ENCODE measurements around the gene SNRPD2. TPM values are rescaled to one million over a fixed set of nuclear protein-coding genes. Genes with fewer than 3 reads are reported as not detected.
"Not testable (repeated sequence)": the region's sequence is repeated elsewhere in the genome, so short reads cannot be mapped to it uniquely, and the experiment has no call there.

SNRPD2 gene
- polyA plus RNA-seq, 3 donors: 296 to 376 (median 352) TPM

- no peak for DNase-seq
These were observed 20.3 kb upstream of the SNRPD2 start for GRCh38 chr19:45711851-45712698.

DNA sequence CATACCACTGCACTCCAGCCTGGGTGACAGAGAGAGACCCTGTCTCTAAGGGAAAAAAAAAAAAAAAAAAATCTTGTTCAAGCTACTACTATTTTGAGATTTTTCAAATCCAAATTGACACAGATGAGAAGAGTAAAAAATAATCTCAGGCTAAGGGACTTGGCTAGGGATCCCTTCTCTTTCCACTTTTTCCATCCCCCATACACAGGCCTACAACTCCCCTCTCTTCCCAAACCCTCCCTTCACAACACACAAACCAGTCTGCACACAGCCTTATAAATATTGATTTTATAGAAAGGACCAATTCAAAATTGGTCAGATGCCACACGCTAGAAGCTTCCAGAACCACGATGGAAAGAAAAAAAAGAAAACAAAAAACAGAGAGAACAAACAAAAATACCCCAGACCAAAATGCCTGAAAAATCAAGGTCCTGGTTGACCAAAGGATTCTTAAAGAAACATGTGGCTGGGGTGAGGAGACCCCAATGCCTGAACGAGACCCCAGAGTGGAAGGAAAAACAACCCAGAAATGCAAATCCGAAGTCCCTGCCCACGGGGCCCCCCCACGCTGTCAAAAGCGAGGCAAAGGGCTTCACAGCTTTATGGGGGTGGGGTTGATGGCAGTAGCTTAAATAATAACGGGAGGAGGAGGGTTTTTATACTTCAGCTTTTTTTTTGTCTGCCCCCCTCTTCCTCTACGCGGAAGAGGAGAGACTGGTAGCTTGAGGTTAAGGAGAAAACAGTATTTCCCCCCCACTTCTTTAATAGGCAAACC, 18.8 kb upstream of the SNRPD2 start:
- DNase-seq: no peak

- DNase-seq: no peak
These were observed 14.1 kb upstream of the SNRPD2 start for GRCh38 chr19:45705710-45706415.

GRCh38 chr19:45705115-45705514, 13.4 kb upstream of the SNRPD2 start:
- DNase-seq: no peak

DNA sequence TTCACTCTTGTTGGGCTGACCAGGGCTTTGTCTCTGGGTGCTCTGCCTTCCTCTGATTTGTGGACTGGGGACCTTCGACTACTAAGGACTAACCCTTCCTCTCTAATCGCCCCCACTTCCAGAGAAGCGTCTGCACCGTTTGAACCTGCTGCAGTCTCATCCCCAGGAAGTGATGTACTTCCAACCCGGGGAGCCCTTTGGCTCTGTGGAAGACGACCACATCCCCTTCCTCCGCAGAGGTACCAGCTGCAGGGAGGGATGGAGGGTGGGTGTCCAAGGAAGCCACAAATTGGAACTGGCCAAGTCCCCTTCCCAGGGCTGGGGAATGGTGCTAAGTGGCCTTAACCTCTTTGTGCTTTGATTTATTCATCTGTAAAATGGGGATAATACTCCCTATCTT, 9.9 kb upstream of the SNRPD2 start:
- DNase-seq: no peak

DNA sequence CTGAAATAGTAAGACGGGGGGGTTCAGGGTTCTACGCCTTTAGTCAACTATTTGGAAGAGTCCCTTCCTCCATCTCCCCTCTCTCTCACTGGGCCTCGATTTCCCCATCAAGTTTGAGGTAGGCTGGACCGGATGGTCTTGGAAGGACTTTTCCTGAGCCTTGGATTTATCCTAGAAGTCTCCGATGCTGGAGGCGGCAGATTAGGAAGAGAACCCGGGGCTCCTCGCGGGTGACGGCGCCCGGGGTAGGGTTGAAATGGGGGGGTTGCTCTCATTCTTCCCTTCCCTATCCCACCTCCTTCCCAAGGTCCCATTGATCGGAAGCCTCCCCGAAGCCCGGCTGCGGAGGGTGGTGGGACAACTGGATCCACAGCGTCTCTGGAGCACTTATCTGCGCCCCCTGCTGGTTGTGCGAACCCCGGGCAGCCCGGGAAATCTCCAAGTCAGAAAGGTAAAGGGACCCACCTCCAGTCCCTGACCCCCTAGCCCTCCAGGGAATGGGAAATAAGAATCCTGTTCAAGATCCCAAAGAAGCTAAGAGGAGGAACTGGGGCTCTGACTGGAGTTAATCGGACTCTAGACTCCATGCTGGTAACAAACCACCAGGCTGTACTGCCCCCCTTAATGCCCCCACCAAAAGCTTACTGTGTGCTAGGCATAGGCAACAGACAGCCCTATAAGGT, 1.5 kb upstream of the SNRPD2 start:
- DNase-seq: no peak

- DNase-seq: peak; percentile 99
These were observed 693 bp upstream of the SNRPD2 start, which contains the start of gene QPCTL for GRCh38 chr19:45692187-45693105. QPCTL (plus strand) TSS chr19:45692666; CDS start chr19:45692704, 38 bp downstream.

DNA sequence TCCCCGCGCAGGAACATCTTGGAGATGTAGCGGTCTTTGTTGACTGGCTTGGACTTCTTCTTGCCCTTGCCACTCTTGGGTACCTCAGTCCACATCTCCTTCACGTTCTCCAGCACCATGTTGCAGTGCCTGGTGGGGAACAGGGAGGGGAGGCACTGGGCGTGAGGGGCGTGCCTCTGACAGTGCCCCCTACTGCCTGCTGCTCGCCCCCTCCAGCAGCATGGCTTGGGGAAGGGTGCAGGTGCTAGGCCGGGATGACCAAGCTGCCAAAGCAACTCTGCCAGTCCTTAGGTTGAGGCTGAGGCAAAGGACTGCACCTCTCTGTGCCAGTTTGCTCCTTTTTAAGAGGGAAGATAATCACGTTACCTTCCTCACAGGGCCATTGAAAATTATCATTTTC, 4.2 kb downstream of the SNRPD2 start:
- no peak for DNase-seq

- DNase-seq: not testable (repeated sequence)
These were observed 6.7 kb downstream of the SNRPD2 start for GRCh38 chr19:45685045-45685444.

DNA sequence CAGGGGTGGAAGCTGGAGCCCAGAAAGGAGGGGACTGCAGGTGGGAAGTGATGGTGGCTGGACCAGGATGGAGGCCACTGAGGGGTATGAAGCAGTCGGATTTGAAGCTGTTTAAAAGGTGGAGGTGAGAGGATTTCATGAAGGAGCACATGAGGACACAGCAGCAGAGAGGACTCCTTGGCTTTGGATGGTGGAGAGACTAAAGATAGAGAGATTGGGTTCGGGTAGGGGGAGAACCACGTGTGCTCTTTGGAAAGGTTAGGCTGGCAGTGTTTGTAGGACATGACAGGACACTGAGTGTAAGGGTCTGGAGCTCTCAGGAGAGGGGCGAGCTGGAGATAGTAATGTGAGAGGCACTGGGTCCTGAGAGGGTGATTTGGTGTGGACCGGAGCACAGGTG, 8.8 kb downstream of the SNRPD2 start:
- no peak for DNase-seq

DNA sequence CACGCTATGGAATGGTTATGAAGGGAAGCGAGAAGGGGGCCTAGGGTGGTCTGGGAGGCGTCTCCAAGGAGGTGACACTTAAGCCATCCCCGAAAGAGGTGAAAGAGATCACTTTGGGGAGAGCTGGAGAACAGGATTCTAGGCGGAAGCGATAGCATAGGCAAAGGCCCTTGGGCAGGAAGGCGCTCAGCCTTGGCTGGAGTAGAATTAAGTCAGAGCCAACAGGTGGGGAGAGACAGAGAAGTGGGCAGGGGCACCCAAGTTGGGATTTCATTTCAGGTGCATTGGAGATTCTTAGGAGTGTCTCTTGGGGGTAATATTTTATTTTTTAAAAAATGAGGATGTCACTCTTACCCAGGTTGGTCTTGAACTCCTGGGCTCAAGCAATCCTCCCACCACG, 9.6 kb downstream of the SNRPD2 start:
- DNase-seq: no peak

DNA sequence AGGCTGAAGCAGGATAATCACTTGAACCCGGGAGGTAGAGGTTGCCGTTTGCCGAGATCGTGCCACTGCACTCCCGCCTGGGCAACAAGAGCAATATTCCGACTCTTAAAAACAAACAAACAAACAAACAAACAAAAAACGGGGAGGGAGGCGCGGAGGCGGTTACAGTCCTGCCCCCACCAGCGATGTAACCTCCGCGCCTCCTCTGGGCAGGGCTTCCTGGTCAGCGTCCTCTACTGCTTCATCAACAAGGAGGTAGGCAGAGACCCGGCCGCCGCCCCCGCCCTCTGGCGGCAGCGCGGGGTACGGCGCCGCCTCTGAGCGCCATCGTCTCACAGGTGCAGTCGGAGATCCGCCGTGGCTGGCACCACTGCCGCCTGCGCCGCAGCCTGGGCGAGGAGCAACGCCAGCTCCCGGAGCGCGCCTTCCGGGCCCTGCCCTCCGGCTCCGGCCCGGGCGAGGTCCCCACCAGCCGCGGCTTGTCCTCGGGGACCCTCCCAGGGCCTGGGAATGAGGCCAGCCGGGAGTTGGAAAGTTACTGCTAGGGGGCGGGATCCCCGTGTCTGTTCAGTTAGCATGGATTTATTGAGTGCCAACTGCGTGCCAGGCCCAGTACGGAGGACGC, 10.2 kb downstream of the SNRPD2 start:
- DNase-seq: peak; percentile 77

GRCh38 chr19:45677351-45678230, 14.2 kb downstream of the SNRPD2 start:
- DNase-seq: peak; percentile 79

GRCh38 chr19:45676851-45677263, 14.9 kb downstream of the SNRPD2 start:
- no peak for DNase-seq

DNA sequence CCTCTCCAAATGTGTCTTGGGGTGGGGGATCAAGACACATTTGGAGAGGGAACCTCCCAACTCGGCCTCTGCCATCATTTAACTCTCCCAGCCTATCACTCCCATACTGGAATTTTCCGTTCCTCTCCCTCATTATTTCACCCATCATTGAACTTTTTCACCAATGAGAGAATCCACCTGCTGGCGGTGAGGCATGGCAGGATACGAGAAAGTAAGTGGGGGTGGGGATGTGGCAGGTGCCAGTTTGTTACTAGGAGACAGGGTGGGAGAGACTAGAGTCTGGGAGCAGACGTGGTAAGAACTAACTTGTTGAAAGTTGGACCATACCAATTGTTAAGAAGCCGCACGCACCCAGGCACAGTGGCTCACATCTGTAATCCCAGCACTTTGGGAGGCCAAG, 16.8 kb downstream of the SNRPD2 start:
- no peak for DNase-seq

DNA sequence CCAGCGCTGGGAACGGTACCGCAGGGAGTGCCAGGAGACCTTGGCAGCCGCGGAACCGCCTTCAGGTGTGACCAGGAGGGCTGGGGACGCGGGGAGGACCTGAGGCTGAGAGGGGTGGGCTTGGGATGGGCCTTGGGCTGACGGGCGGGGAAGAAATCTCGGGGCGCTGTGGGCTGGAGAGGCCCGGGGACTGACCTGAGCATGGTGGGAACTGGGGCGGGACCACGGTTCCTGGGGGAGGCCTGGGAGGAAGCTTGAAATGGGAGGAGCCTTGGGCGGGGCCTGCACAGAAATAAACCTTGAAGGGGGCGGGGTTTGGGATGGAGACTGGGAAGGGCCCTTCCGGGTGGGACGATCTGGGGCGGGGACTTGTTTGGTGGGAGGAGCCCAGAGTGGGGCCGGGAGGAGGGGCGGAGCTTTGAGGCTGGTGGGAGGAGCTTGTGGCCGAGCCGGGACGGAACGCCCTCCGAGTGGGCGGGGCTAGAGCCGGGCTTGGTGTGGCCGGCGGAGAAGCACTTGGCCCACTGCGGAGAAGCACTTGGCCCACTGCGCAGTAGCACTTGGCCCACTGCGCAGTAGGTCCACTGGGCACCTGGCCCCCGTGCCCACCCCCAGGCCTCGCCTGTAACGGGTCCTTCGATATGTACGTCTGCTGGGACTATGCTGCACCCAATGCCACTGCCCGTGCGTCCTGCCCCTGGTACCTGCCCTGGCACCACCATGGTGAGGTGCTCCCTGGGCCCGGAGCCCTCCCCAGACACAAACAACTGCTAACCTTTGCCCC, 20.9 kb downstream of the SNRPD2 start:
- DNase-seq: no peak

GRCh38 chr19:45668342-45668871, 23.3 kb downstream of the SNRPD2 start:
- DNase-seq: no peak
